GM23248 (cell line): ENCODE data around the gene PCCB. TPM values are rescaled to one million over a fixed set of nuclear protein-coding genes. Genes with fewer than 3 reads are reported as not detected.

Experiments used
- DNase-seq: peaks from one replicate; pipeline ENCODE4 v3.0.0-alpha.2; 2015
- H2AFZ ChIP-seq: fragments of 200-600 bp; sonication (generic); 2 replicates; pipeline ENCODE4 v1.6.1; 2016; ENCODE audit warnings: antibody characterized with exemption
- H3F3A ChIP-seq: fragments of 200-600 bp; sonication (generic); 2 replicates; pipeline ENCODE4 v1.6.1; 2016; ENCODE audit warnings: mild to moderate bottlenecking, antibody characterized with exemption, mixed run types; ENCODE audit not compliant: insufficient read depth
- H3K27ac ChIP-seq: fragments of 200-600 bp; sonication (generic); 2 replicates; pipeline ENCODE4 v1.5.1; 2016; ENCODE audit warnings: mild to moderate bottlenecking
- H3K27me3 ChIP-seq: fragments of 200-600 bp; sonication (generic); replicated peaks from 2 replicates; pipeline ENCODE4 v1.6.1; 2016; ENCODE audit warnings: mild to moderate bottlenecking; ENCODE audit not compliant: insufficient read depth
- H3K36me3 ChIP-seq: fragments of 200-600 bp; sonication (generic); 2 replicates; pipeline ENCODE4 v1.6.1; 2016; ENCODE audit warnings: low read depth, mild to moderate bottlenecking
- H3K4me1 ChIP-seq: fragments of 200-600 bp; sonication (generic); 2 replicates; pipeline ENCODE4 v1.6.1; 2016; ENCODE audit warnings: mild to moderate bottlenecking; ENCODE audit not compliant: insufficient read depth
- H3K4me2 ChIP-seq: fragments of 200-600 bp; sonication (generic); one replicate; pipeline ENCODE4 v1.6.1; 2016; ENCODE audit warnings: mild to moderate bottlenecking; ENCODE audit not compliant: unreplicated experiment
- H3K4me3 ChIP-seq: fragments of 200-600 bp; sonication (generic); 2 replicates; pipeline ENCODE4 v1.5.1; 2016; ENCODE audit warnings: mild to moderate bottlenecking
- H3K79me2 ChIP-seq: fragments of 200-600 bp; sonication (generic); 2 replicates; pipeline ENCODE4 v1.6.1; 2016; ENCODE audit warnings: mild to moderate bottlenecking; ENCODE audit not compliant: insufficient read depth
- H3K9ac ChIP-seq: fragments of 200-600 bp; sonication (generic); 2 replicates; pipeline ENCODE4 v1.6.1; 2016; ENCODE audit warnings: mild to moderate bottlenecking
- H3K9me2 ChIP-seq: fragments of 200-600 bp; sonication (generic); 2 replicates; pipeline ENCODE4 v1.6.1; 2016; ENCODE audit warnings: mixed run types, mild to moderate bottlenecking, moderate library complexity; ENCODE audit not compliant: insufficient read depth
- H3K9me3 ChIP-seq: fragments of 200-600 bp; sonication (generic); one replicate; pipeline ENCODE4 v1.6.1; 2017; ENCODE audit warnings: low read depth
- H4K20me1 ChIP-seq: fragments of 200-600 bp; sonication (generic); 2 replicates; pipeline ENCODE4 v1.6.0; 2016; ENCODE audit not compliant: insufficient read depth
- EZH2 ChIP-seq: fragments of 200-600 bp; sonication (generic); IDR thresholded peaks from 2 replicates; pipeline ENCODE4 v1.6.1; 2018; ENCODE audit warnings: antibody characterized with exemption, mild to moderate bottlenecking; ENCODE audit not compliant: insufficient read depth, poor library complexity, severe bottlenecking
- EZH2phosphoT487 ChIP-seq: fragments of 200-600 bp; sonication (generic); IDR thresholded peaks from 2 replicates; pipeline ENCODE4 v1.6.1; 2018; ENCODE audit warnings: antibody characterized with exemption, moderate library complexity, mild to moderate bottlenecking, low read depth; ENCODE audit not compliant: insufficient read depth
- WGBS, 2 experiments: methylation state at CpG; one replicate each; pipeline ENCODE4 v1.1.6; 2015 to 2017; ENCODE audit warnings: low lambda C conversion rate in 2 of 2, low coverage in 1 of 2; ENCODE audit errors: missing lambda C conversion rate in 2 of 2; 5-methylcytosine and 5-hydroxymethylcytosine counted together
- in situ Hi-C: fragments of 300-500 bp; cut with MboI; formaldehyde crosslinking; loops from 2 replicates; pipeline ENCODE4 v1.15.0; 2020
- polyA plus RNA-seq: library from polyadenylated mRNA; unstranded; fragments of >200 nt; fragmentation: Nextera tagmentation; extraction: Ambion mirVana; gene quantifications from 2 replicates; pipeline ENCODE4 v1.2.1, GENCODE V29; 2016
- total RNA-seq: library from RNA; depleted of rRNA; stranded (reverse); fragments of >200 nt; shearing (Covaris generic); gene quantifications from 2 replicates; pipeline ENCODE4 v1.2.3, GENCODE V29; 2014

PCCB gene
- total and polyA plus RNA-seq, 2 experiments from 2014 or later: 35.8 to 38.9 TPM

GRCh38 chr3:136281966-136282520 is 31.9 kb downstream of the PCCB start:
- peaks cover 17% of the 10 kb centered on the region; the same call in 1 of the 2 replicates for H3K36me3 ChIP-seq
- no peaks in the 10 kb centered on the region for H3K9me2 ChIP-seq
- H4K20me1 ChIP-seq: no peaks in the 10 kb centered on the region
- no peak overlapping the region for H3K9ac ChIP-seq
- H3K4me1 ChIP-seq: no peaks in the 10 kb centered on the region
- TF ChIP-seq EZH2 (no peak), EZH2phosphoT487 (no peak)
- no peaks in the 10 kb centered on the region for H3K79me2 ChIP-seq
- no peak overlapping the region for H3K4me3 ChIP-seq
- no peaks in the 10 kb centered on the region for H3F3A ChIP-seq
- in situ Hi-C loops: no loop called here
- no peak overlapping the region for H3K4me2 ChIP-seq
- no peak for DNase-seq
- H3K27me3 ChIP-seq: no peaks in the 10 kb centered on the region
- peaks cover 4% of the 10 kb centered on the region for H3K9me3 ChIP-seq
- H2AFZ ChIP-seq: no peak overlapping the region
- WGBS, 2 experiments: 0 to 19% methylated on average over 1 of the region's 1 CpG
- H3K27ac ChIP-seq: no peak overlapping the region

GRCh38 chr3:136283627-136284026 is 33.5 kb downstream of the PCCB start:
- no peak for DNase-seq
- H3K4me2 ChIP-seq: no peak overlapping the region
- H3F3A ChIP-seq: no peaks in the 10 kb centered on the region
- TF ChIP-seq EZH2: no peak
- TF ChIP-seq EZH2phosphoT487: no peak
- no peak overlapping the region for H2AFZ ChIP-seq
- H3K36me3 ChIP-seq: peaks cover 17% of the 10 kb centered on the region; the same call in 1 of the 2 replicates
- H4K20me1 ChIP-seq: no peaks in the 10 kb centered on the region
- H3K4me1 ChIP-seq: no peaks in the 10 kb centered on the region
- WGBS, 2 experiments: 89 to 90% methylated on average over 6 of the region's 6 CpGs
- in situ Hi-C loops: no loop called here
- no peaks in the 10 kb centered on the region for H3K79me2 ChIP-seq
- no peaks in the 10 kb centered on the region for H3K9me2 ChIP-seq
- H3K9ac ChIP-seq: no peak overlapping the region
- H3K27ac ChIP-seq: no peak overlapping the region
- H3K27me3 ChIP-seq: no peaks in the 10 kb centered on the region
- peaks cover 4% of the 10 kb centered on the region for H3K9me3 ChIP-seq
- H3K4me3 ChIP-seq: no peak overlapping the region

- WGBS, 2 experiments: 99 to 100% methylated on average over 5 of the region's 5 CpGs
- H3K27me3 ChIP-seq: no peaks in the 10 kb centered on the region
These were observed 41.2 kb downstream of the PCCB start for GRCh38 chr3:136291302-136291701.

GRCh38 chr3:136292500-136292899 is 42.4 kb downstream of the PCCB start:
- no peak overlapping the region for H3K4me2 ChIP-seq
- WGBS, 2 experiments: 84 to 91% methylated on average over 1 of the region's 1 CpG
- H3K27ac ChIP-seq: no peak overlapping the region
- no peak overlapping the region for H3K9ac ChIP-seq
- no peaks in the 10 kb centered on the region for H3F3A ChIP-seq
- H3K9me3 ChIP-seq: no peaks in the 10 kb centered on the region
- TF ChIP-seq EZH2phosphoT487 (no peak), EZH2 (no peak)
- no peaks in the 10 kb centered on the region for H4K20me1 ChIP-seq
- H3K79me2 ChIP-seq: no peaks in the 10 kb centered on the region
- H2AFZ ChIP-seq: no peak overlapping the region
- H3K36me3 ChIP-seq: no peaks in the 10 kb centered on the region
- H3K27me3 ChIP-seq: no peaks in the 10 kb centered on the region
- H3K9me2 ChIP-seq: no peaks in the 10 kb centered on the region
- in situ Hi-C loops: no loop called here
- no peak overlapping the region for H3K4me3 ChIP-seq
- no peak for DNase-seq
- no peaks in the 10 kb centered on the region for H3K4me1 ChIP-seq

More at GRCh38 chr3:136291302-136291701, 41.2 kb downstream of the PCCB start:
- no peak for TF ChIP-seq EZH2phosphoT487
- TF ChIP-seq EZH2: no peak
- Histone ChIP-seq H3K36me3 (peaks cover 2% of the 10 kb centered on the region; the same call in 1 of the 2 replicates), H2AFZ (no peak overlapping the region), H3K79me2 (no peaks in the 10 kb centered on the region), H3K9me3 (no peaks in the 10 kb centered on the region), H3K4me1 (no peaks in the 10 kb centered on the region), H3K4me2 (no peak overlapping the region), H3K4me3 (no peak overlapping the region), H4K20me1 (no peaks in the 10 kb centered on the region), H3K9me2 (no peaks in the 10 kb centered on the region), H3K9ac (no peak overlapping the region), H3K27ac (no peak overlapping the region), H3F3A (no peaks in the 10 kb centered on the region)
- DNase-seq: no peak
- in situ Hi-C loops: no loop called here

GRCh38 chr3:136293279-136293678 is 43.1 kb downstream of the PCCB start:
- Histone ChIP-seq H3K27ac (no peak overlapping the region), H3K9me3 (no peaks in the 10 kb centered on the region), H2AFZ (no peak overlapping the region), H3K4me3 (no peak overlapping the region), H3K79me2 (no peaks in the 10 kb centered on the region), H3K4me2 (no peak overlapping the region), H4K20me1 (no peaks in the 10 kb centered on the region), H3K27me3 (no peaks in the 10 kb centered on the region), H3F3A (no peaks in the 10 kb centered on the region), H3K36me3 (no peaks in the 10 kb centered on the region), H3K4me1 (no peaks in the 10 kb centered on the region), H3K9me2 (no peaks in the 10 kb centered on the region), H3K9ac (no peak overlapping the region)
- in situ Hi-C loops: no loop called here
- 74 to 82% methylated on average over 2 of the region's 2 CpGs for WGBS, 2 experiments
- no peak for DNase-seq
- TF ChIP-seq EZH2phosphoT487: no peak
- TF ChIP-seq EZH2: no peak
